A549 treated with AZD9567 at 1 μM for 4 hours (cell line): ENCODE results near the gene KLHL33. TPM values are rescaled to one million over a fixed set of nuclear protein-coding genes. Genes with fewer than 3 reads are reported as not detected.

Experiments
- total RNA-seq: library from RNA; stranded (reverse); fragments of 200-300 nt; extraction: Qiagen RNA extraction; gene quantifications from 5 replicates; pipeline ENCODE4 v1.2.3, GENCODE V29; 2022; ENCODE audit not compliant: insufficient read depth

KLHL33 gene, protein sequence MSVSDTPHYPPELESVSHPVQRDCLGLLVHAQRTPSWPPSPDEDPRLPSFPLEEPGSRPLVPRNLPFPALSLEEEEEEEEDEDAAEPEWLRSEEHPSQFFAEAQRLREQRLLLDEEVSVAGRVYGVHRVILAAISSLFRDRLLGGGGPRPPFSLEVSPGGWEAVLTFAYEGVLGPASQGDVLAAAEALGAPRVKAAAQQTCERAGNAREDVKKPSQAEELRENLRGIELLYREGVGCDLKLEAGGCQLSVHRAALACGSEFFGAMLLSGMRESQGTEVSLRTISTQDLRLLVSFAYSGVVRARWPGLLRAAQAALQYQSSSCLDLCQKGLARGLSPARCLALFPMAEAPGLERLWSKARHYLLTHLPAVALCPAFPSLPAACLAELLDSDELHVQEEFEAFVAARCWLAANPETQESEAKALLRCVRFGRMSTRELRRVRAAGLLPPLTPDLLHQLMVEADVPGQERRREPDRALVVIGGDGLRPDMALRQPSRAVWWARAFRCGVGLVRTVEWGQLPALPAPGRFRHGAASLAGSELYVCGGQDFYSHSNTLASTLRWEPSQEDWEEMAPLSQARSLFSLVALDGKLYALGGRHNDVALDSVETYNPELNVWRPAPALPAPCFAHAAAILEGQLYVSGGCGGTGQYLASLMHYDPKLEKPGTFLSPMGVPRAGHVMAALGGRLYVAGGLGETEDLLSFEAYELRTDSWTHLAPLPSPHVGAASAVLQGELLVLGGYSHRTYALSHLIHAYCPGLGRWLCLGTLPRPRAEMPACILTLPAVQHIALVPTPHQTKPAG
- 0.02 TPM in 2 of 5 replicates, not detected in the others for total RNA-seq

DNA sequence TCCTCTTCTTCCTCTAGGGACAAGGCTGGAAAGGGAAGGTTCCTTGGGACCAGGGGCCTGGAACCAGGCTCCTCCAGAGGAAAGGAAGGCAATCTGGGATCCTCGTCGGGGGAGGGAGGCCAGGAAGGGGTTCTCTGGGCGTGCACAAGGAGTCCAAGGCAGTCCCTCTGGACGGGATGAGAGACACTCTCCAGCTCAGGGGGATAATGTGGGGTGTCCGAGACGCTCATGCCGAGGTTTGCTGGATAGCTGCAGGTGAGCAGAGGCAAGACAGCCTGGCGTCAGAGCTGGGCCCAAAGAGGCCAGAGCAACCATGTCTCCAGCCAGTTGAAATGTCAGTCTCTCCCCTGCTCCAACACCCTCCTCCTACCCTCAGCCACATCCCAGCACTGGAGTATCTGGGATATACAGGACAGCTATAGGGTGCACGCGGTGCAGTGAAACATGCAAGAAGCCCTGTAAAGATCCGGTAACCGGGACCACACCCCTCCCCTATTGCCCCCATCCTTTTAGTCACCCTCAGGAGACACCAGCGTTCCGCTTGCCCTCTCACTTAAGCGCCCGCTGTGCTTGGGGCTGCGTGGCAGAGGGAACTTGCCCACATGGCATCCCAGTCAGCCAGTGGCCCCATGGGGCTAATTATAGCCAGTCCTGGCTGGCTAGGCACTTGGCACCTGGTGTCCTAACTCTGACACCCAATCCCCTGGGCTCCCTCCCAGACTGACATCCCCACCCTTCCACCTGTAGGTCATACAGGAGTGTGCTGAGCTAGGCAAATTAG, at the start of gene KLHL33:
Gene KLHL33 (minus strand): TSS at position 585 of the 781 bp plus-strand sequence. CDS start 355 bp downstream, at position 230.

DNA sequence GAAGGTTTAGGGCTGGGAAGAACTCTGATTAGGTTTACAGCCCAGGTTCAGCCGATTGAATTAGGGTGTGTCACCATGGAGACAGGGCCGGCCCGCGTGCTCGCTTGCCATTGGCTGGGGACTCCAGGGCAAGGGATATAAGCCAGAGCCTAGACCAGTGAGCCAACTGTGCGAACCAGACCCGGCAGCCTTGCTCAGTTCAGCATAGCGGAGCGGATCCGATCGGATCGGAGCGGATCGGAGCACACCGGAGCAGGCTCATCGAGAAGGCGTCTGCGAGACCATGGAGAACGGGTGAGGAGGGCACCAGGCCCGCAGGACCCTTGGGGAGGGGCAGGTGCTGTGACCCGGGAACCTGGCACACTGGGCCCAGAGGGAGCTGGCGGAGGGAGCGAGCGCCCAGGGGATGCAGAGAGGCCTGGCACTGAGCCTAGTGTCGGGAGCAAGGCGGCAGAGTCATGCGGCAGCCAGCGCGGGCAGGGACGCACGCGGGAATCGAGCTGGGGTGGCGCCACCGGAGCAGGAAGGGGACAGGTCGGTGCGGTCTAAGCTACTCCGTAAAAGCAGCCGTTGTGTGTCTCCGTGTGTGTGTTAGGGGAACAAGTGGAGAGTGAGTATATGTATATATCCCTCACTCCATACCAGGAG, 33.4 kb upstream of the KLHL33 start, which contains the start of gene PNP:
Gene PNP (plus strand): TSS at position 165 of the 648 bp plus-strand sequence. CDS start 119 bp downstream, at position 284.

DNA sequence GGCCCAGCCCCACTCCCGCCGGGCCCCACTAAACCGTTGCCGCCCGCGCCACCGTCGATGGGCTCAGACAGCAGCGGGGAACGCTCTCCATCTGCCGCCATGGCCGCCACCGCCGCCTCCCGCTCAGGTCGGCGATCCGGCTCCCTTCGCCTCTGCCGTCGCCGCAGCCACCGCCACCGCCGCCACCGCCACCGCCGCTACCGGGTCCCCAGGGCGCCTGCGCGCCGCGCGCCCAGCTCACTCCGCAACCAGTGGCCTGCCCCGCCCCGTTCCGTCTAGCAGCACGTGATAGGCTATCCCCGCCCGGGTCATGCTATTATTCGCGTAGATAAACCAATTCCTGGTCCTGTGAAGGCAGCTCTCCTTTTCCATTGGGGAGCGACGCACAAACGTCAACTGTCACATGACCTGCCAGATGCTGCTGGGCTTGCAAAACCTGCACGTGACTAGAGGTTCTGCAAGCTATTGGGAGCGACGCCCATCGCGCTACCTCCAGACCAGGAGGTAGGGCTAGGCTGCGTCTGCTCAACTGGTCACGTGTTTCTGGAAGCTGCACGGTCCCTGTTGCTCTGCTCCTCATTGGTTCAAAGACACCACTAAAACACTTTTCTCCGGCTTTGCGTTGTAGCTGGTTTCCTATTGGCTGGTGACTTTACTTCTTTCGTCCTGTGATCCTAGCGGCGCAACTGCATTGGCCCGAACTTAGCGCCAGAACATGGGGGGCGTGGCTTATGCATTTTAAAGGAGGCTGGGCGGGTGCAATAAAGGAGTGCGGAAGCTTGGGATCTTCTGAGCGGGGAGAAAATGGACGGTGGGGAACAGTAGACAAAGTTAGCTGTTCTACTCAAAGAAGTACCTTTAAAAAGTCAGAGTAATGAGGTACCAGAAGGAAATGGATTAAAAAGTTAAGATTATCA, 25.5 kb upstream of the KLHL33 start, which contains the start of gene PIP4P1:
Gene PIP4P1 (minus strand): TSS at position 210 of the 917 bp plus-strand sequence. CDS start 109 bp downstream, at position 101.

DNA sequence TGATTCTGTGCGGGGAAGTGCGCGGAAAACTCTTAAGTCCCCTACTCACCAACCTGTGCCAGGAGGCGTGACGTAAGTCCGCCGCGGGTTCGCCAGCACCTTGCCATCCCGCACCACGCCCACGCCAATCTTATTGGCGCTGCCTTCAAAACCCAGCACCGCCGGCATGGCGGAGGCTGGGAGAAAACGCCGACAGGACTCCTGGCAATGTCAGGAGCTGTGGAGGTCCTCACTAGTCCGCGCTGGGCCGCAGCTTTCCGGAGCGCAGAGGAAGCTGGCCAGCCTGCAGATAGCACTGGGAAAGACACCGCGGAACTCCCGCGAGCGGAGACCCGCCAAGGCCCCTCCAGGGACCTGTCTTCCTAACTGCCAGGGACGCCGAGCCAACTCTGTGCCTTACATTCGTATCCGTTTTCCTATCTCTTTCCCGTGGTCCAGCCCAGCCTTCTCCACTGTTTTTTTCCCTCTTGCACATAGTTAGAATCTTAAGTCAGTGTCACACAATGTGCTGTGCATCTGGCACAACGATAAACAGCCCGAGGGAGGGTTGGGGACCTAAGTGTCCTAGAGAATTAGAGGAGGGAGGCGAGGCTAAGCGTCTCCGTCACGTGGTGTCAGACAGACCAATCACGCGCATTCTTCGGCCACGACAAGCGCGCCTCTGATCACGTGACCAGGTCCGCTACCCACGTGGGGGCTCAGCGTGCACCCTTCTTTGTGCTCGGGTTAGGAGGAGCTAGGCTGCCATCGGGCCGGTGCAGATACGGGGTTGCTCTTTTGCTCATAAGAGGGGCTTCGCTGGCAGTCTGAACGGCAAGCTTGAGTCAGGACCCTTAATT, 18.8 kb upstream of the KLHL33 start, which contains the start of the genes APEX1 and OSGEP:
Gene APEX1 (plus strand): TSS at position 711 of the 839 bp plus-strand sequence. CDS start 420 bp downstream, outside the sequence.
Gene OSGEP (minus strand): TSS at position 297 of the 839 bp plus-strand sequence. CDS start 129 bp downstream, at position 168.

DNA sequence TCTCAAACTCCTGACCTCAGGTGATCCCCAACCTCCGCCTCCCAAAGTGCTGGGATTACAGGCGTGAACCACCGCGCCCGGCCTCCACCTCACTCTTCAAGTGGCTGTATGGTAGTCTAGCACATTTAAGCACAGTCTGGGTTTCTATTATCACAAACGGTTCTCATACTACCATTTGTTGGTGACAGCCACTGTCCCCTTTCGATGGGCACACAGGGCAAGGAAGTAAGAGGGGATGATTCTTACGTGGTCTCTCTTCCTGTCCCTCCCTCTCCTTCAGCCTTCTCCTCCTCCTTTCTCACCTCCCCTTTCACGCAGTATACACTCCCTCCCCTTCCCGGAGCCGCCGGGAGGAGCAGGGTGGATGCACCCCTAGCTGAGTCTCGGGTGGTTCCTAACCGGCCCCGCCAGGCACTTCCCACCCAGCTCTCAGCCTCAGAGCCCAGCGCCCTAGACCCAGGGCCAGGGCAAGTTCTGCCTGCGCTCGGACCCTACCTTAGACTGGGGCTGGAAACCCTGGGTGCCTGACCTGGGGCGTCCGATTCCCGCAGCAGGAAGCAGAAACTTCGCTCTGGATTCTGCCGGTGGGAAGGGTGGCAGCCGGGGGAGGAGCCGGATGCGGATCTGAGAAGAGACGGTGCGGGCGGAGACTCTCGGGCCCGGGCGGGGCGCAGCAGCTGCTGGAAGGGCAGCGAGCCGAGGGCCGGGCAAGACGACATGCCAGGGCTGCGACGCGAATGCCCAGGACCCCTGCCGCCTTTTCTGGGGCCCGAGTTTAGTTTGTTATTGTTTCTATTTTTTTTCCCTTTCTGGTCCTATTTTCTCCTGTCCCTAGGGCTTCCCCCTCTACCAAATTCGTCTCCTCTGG, 22.9 kb downstream of the KLHL33 start, which contains the start of gene TEP1:
Gene TEP1 (minus strand): TSS at position 626 of the 868 bp plus-strand sequence. CDS start 5,062 bp downstream, outside the sequence.

Other genes with a start within 250 kb of the KLHL33 start
- gene OR11G2, start 245.3 kb downstream of the KLHL33 start, total RNA-seq, result not detected in 5 replicates
- not detected in 5 replicates for gene OR11H6, start 212.5 kb downstream of the KLHL33 start, total RNA-seq
- gene OR11H7, start 207.2 kb downstream of the KLHL33 start, total RNA-seq, result not detected in 5 replicates
- not detected in 5 replicates for gene OR11H4, start 196.9 kb downstream of the KLHL33 start, total RNA-seq
- 14.7 to 19.0 TPM (median 17.6 TPM) in 5 replicates for gene TTC5, start 130.2 kb downstream of the KLHL33 start, total RNA-seq
- 38.0 to 53.1 TPM (median 41.0 TPM) in 5 replicates for gene CCNB1IP1, start 102.9 kb downstream of the KLHL33 start, total RNA-seq
- gene PARP2, start 92.5 kb downstream of the KLHL33 start, total RNA-seq, result 15.1 to 20.1 TPM (median 18.4 TPM) in 5 replicates
- gene TEP1, start 22.7 kb downstream of the KLHL33 start, total RNA-seq, result 11.3 to 19.3 TPM (median 12.7 TPM) in 5 replicates
- gene OSGEP, start 18.6 kb upstream of the KLHL33 start, total RNA-seq, result 24.3 to 28.5 TPM (median 26.1 TPM) in 5 replicates
- gene APEX1, start 19.1 kb upstream of the KLHL33 start, total RNA-seq, result 257 to 270 TPM (median 258 TPM) in 5 replicates
- gene PIP4P1, start 25.3 kb upstream of the KLHL33 start, total RNA-seq, result 31.9 to 36.5 TPM (median 36.1 TPM) in 5 replicates
- gene PNP, start 33.2 kb upstream of the KLHL33 start, total RNA-seq, result 148 to 170 TPM (median 154 TPM) in 5 replicates
- 0.20 to 0.41 TPM (median 0.34 TPM) in 4 of 5 replicates, not detected in the other for gene RNASE10, start 69.4 kb upstream of the KLHL33 start, total RNA-seq
- not detected in 5 replicates for gene RNASE9, start 124.9 kb upstream of the KLHL33 start, total RNA-seq
- not detected in 5 replicates for gene RNASE11, start 151.8 kb upstream of the KLHL33 start, total RNA-seq
- not detected in 5 replicates for gene RNASE12, start 155.2 kb upstream of the KLHL33 start, total RNA-seq
- gene OR6S1, start 205.5 kb upstream of the KLHL33 start, total RNA-seq, result not detected in 5 replicates
- gene RNASE4, start 248.4 kb upstream of the KLHL33 start, total RNA-seq, result 7.2 to 9.3 TPM (median 7.5 TPM) in 5 replicates